Endodermal cell (in vitro differentiated cells): ENCODE results near the gene ABCA4. TPM values are rescaled to one million over a fixed set of nuclear protein-coding genes. Genes with fewer than 3 reads are reported as not detected.
"Not testable (repeated sequence)": the region's sequence is repeated elsewhere in the genome, so short reads cannot be mapped to it uniquely, and the experiment has no call there.

Experiments
- DNase-seq: peaks from one replicate; pipeline ENCODE4 v3.0.0-alpha.2; 2017
- H3K27ac ChIP-seq: 2 replicates; pipeline ENCODE4 v1.5.1; 2013; ENCODE audit warnings: mild to moderate bottlenecking, low read depth, low read length, moderate library complexity
- H3K27me3 ChIP-seq: 2 replicates; pipeline ENCODE4 v1.6.1; 2013; ENCODE audit warnings: mild to moderate bottlenecking, low read length, moderate library complexity; ENCODE audit not compliant: insufficient read depth, control insufficient read depth, poor library complexity, severe bottlenecking
- H3K36me3 ChIP-seq: 2 replicates; pipeline ENCODE4 v1.7.0; 2013; ENCODE audit warnings: mild to moderate bottlenecking, low read length, moderate library complexity; ENCODE audit not compliant: control insufficient read depth, insufficient read depth
- H3K4me1 ChIP-seq: one replicate; pipeline ENCODE4 v1.7.0; 2013; ENCODE audit warnings: low read length; ENCODE audit not compliant: control insufficient read depth, insufficient read depth
- H3K4me3 ChIP-seq: 2 replicates; pipeline ENCODE4 v1.5.1; 2013; ENCODE audit warnings: mild to moderate bottlenecking, low read length, moderate library complexity
- H3K9ac ChIP-seq: 2 replicates; pipeline ENCODE4 v1.6.1; 2013; ENCODE audit warnings: mild to moderate bottlenecking, low read length, moderate library complexity; ENCODE audit not compliant: poor library complexity, severe bottlenecking; ENCODE audit errors: extremely low read depth
- H3K9me3 ChIP-seq: 2 replicates; pipeline ENCODE4 v1.6.1; 2013; ENCODE audit warnings: mild to moderate bottlenecking, low read length, moderate library complexity; ENCODE audit not compliant: control insufficient read depth
- H3K27ac Mint-ChIP-seq: 2 replicates; pipeline ENCODE4 v1.8.0; 2020; ENCODE audit warnings: mixed read lengths
- H3K27me3 Mint-ChIP-seq: 2 replicates; pipeline ENCODE4 v1.8.0; 2021; ENCODE audit warnings: mild to moderate bottlenecking, mixed read lengths; ENCODE audit not compliant: insufficient read depth
- H3K36me3 Mint-ChIP-seq: 2 replicates; pipeline ENCODE4 v1.8.0; 2020; ENCODE audit warnings: low read depth, mixed read lengths
- H3K4me1 Mint-ChIP-seq: 2 replicates; pipeline ENCODE4 v1.8.0; 2020; ENCODE audit warnings: mixed read lengths
- H3K4me3 Mint-ChIP-seq: 2 replicates; pipeline ENCODE4 v1.8.0; 2020; ENCODE audit warnings: mild to moderate bottlenecking, moderate library complexity, mixed read lengths
- H3K9me3 Mint-ChIP-seq: 2 replicates; pipeline ENCODE4 v1.8.0; 2020; ENCODE audit warnings: mild to moderate bottlenecking, mixed read lengths
- CTCF ChIP-seq: fragments of 200-600 bp; sonication (generic); conservative IDR thresholded peaks from 2 replicates; pipeline ENCODE4 v1.5.0; 2021; ENCODE audit warnings: antibody characterized with exemption, mild to moderate bottlenecking
- WGBS, 2 experiments: methylation state at CpG; one replicate each; pipeline versions ENCODE4 v1.1.5 to v1.1.7; 2013; ENCODE audit warnings: missing lambda C conversion rate in 2 of 2, mixed read lengths in 1 of 2; ENCODE audit not compliant: insufficient coverage in 1 of 2, insufficient read length in 1 of 2; 5-methylcytosine and 5-hydroxymethylcytosine counted together
- total RNA-seq, 2 donors: library from RNA; stranded (reverse); fragmentation: NEBNext Ultra II Directional in 1 of 2; extraction: Animal tissue kit (Norgen Biotek cat#: 25700) in 1 of 2; gene quantifications; 2 replicates in 1 of 2; 3 replicates in 1 of 2; pipeline ENCODE4 v1.2.1, GENCODE V29; 2021

ABCA4 gene
- total RNA-seq, 2 donors from 2014 or later, result 1.6 to 1.7 TPM

- H3K4me1 ChIP-seq, result peaks cover 12% of the 10 kb centered on the region
- no peak overlapping the region for H3K27ac ChIP-seq
- no peak overlapping the region for H3K9ac ChIP-seq
- H3K36me3 Mint-ChIP-seq, result peaks cover under 1% of the 10 kb centered on the region
- 96 to 100% methylated on average over 1 of the region's 1 CpG for WGBS, 2 experiments
- no peak overlapping the region for H3K27ac Mint-ChIP-seq
- DNase-seq, result no peak
- no peak overlapping the region for H3K4me3 Mint-ChIP-seq
- no peaks in the 10 kb centered on the region for H3K27me3 ChIP-seq
- H3K9me3 Mint-ChIP-seq, result peaks cover 18% of the 10 kb centered on the region
- H3K27me3 Mint-ChIP-seq, result no peaks in the 10 kb centered on the region
- H3K36me3 ChIP-seq, result no peaks in the 10 kb centered on the region
- H3K4me1 Mint-ChIP-seq, result peaks cover 21% of the 10 kb centered on the region
- TF ChIP-seq CTCF, result no peak
- no peak overlapping the region for H3K4me3 ChIP-seq
- peaks cover 13% of the 10 kb centered on the region for H3K9me3 ChIP-seq
Observed at GRCh38 chr1:94153133-94153532, 32.2 kb upstream of the ABCA4 start.

GRCh38 chr1:94149166-94149565 is 28.2 kb upstream of the ABCA4 start:
- H3K4me1 Mint-ChIP-seq, result peaks cover 29% of the 10 kb centered on the region
- H3K36me3 Mint-ChIP-seq, result not testable (repeated sequence)

GRCh38 chr1:94146273-94146672 is 25.3 kb upstream of the ABCA4 start:
- Histone ChIP-seq H3K4me3 (no peak overlapping the region), H3K27ac (no peak overlapping the region), H3K9me3 (no peaks in the 10 kb centered on the region), H3K4me1 (peaks cover 12% of the 10 kb centered on the region), H3K9ac (no peak overlapping the region), H3K36me3 (no peaks in the 10 kb centered on the region), H3K27me3 (no peaks in the 10 kb centered on the region)
- peak overlapping the region; percentile 9 for H3K27ac Mint-ChIP-seq
- no peak overlapping the region for H3K4me3 Mint-ChIP-seq
- no peaks in the 10 kb centered on the region for H3K27me3 Mint-ChIP-seq
- no peak for TF ChIP-seq CTCF
- no peak for DNase-seq
- 92 to 95% methylated on average over 4 of the region's 5 CpGs for WGBS, 2 experiments
- no peaks in the 10 kb centered on the region for H3K36me3 Mint-ChIP-seq
- no peaks in the 10 kb centered on the region for H3K9me3 Mint-ChIP-seq
- H3K4me1 Mint-ChIP-seq, result peaks cover 42% of the 10 kb centered on the region

More at GRCh38 chr1:94149166-94149565, 28.2 kb upstream of the ABCA4 start:
- not testable (repeated sequence) for H3K27ac ChIP-seq, H3K9ac ChIP-seq, H3K9me3 Mint-ChIP-seq, DNase-seq, H3K9me3 ChIP-seq, H3K36me3 ChIP-seq, H3K27me3 ChIP-seq, H3K27me3 Mint-ChIP-seq
- Mint-ChIP-seq H3K4me3 (peak overlapping the region; percentile 9), H3K27ac (peak overlapping the region; percentile 79)
- Histone ChIP-seq H3K4me1 (peaks cover 12% of the 10 kb centered on the region), H3K4me3 (peak overlapping the region; percentile 22)

GRCh38 chr1:94144836-94145235 is 23.9 kb upstream of the ABCA4 start:
- H3K27ac ChIP-seq, result no peak overlapping the region

More at GRCh38 chr1:94144836-94145235, 23.9 kb upstream of the ABCA4 start:
- 94 to 100% methylated on average over 1 of the region's 1 CpG for WGBS, 2 experiments
- Histone ChIP-seq H3K4me3 (no peak overlapping the region), H3K9me3 (peaks cover 7% of the 10 kb centered on the region), H3K27me3 (no peaks in the 10 kb centered on the region), H3K36me3 (no peaks in the 10 kb centered on the region), H3K9ac (no peak overlapping the region), H3K4me1 (peaks cover 8% of the 10 kb centered on the region)
- H3K36me3 Mint-ChIP-seq, result no peaks in the 10 kb centered on the region
- no peak overlapping the region for H3K27ac Mint-ChIP-seq
- peaks cover 3% of the 10 kb centered on the region for H3K9me3 Mint-ChIP-seq
- DNase-seq, result no peak
- H3K4me3 Mint-ChIP-seq, result no peak overlapping the region
- peaks cover 37% of the 10 kb centered on the region for H3K4me1 Mint-ChIP-seq
- no peak for TF ChIP-seq CTCF
- no peaks in the 10 kb centered on the region for H3K27me3 Mint-ChIP-seq
